ENCODE measurements around the gene DNAJB5. TPM values are rescaled to one million over a fixed set of nuclear protein-coding genes. Genes with fewer than 3 reads are reported as not detected.
"Not testable (repeated sequence)": the region's sequence is repeated elsewhere in the genome, so short reads cannot be mapped to it uniquely, and the experiment has no call there.

DNAJB5 gene
- total RNA-seq, 1 donor: 1.2 TPM

DNA sequence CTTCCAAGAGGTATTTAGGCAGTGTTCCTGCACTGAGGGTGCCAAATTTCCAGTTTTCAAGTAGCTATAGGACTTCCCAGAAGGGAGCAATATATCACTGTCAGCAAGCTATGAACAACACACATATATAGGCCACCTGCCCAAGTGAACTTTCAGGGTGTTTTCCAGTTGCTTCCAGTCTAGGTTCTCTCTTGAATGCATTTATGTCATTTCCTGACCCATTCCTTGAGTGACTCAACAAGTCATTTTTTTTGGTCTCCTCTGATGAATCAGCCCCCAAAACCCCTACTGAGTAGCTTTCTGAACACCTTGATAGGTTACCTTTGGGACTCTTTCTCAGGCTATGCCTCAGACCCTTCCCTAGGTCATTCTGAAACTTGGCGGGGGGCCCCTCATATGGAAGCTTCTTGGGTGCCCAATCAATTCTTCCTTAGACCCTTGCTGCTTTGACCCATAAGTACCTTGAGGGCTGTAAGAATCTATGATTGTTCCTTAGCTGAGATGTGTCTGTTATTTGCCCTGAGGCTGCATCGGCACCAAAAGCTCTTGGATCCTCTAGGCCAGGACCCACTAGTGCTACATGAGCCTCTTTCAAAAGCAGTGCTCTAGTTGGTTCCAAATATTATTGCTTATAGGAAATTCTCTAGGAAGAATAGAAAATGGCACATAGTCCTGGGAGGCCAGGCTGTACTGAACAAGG, 12.4 kb downstream of the DNAJB5 start:
- Histone ChIP-seq H3K4me1 (ENCODE audit: insufficient read depth, low read length) (no peaks in the 10 kb centered on the region), H3K9me3 (ENCODE audit: low read depth, low read length) (no peaks in the 10 kb centered on the region), H3K4me3 (ENCODE audit: low read length) (no peak overlapping the region), H3K27me3 (ENCODE audit: insufficient read depth, low read length) (no peaks in the 10 kb centered on the region)

DNA sequence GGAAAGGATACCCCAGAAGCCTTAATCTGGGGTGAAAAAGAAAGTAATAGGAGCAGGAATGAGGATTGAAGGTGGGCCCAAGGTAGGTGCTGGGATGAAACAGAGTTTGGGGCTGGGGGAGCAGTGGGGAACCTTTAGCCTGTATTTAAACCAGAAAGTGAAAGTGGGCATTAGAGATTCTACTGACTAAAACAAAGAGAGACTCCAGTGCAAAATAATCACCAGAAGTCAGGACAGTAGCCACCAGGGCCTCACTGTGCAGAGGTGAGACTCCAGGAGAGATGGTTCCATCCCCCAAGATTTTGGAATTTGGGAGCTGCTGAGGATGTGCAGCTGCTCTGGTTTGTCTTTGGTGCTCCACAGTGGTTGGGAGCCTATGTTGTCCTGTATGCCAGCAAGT, 13.1 kb downstream of the DNAJB5 start:
- no peaks in the 10 kb centered on the region for H3K4me1 ChIP-seq (ENCODE audit: insufficient read depth, low read length)
- no peak overlapping the region for H3K4me3 ChIP-seq (ENCODE audit: low read length)
- no peaks in the 10 kb centered on the region for H3K9me3 ChIP-seq (ENCODE audit: low read depth, low read length)
- H3K27me3 ChIP-seq (ENCODE audit: insufficient read depth, low read length): no peaks in the 10 kb centered on the region

DNA sequence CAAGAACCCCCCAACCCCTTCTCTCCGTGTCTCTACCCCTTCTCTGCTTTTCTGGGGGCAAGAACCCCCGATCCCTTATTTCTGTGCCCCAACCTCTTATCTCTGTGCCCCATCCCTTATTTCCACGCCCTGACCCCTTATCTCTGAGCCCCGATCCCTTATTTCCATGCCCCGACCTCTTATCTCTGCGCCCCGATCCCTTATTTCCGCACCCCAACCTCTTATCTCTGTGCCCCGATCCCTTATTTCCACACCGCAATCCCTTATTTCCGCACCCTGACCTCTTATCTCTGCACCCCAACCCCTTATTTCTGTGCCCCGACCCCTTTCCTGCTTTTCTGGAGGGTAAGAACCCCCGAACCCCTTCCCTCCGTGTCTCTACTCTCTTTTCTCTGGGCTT, 14.8 kb downstream of the DNAJB5 start:
- not testable (repeated sequence) for H3K27me3 ChIP-seq (ENCODE audit: insufficient read depth, low read length); H3K4me3 ChIP-seq (ENCODE audit: low read length); H3K4me1 ChIP-seq (ENCODE audit: insufficient read depth, low read length); H3K9me3 ChIP-seq (ENCODE audit: low read depth, low read length)

DNA sequence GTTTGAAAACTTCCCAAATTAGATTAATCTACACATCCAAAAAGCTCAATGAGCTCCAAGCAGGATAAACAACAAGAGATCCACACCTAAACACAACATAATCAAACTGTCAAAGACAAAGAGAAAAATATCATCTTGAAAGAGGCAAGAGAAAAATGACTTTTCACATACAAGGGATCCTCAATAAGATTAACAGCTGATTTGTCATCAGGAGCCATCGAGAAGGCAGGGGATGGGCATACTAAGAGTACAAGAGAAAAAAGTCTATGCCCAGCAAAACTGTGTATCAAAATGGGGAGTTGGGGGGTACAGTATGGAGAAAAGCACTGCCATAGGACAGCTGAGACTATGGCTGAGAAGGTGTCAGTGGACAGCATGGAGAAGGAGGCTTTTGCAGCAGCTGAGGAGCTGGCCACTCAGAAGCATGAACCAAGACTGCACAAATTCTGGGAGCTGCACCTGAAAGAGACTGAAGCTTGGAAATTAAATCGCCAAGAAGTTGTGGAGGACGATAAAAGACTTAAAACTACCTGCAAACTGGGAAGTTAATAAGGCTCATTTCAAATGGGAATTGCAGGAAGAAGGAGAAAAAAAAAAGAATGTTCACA, 20.9 kb downstream of the DNAJB5 start:
- Histone ChIP-seq H3K4me1 (ENCODE audit: insufficient read depth, low read length) (no peaks in the 10 kb centered on the region), H3K4me3 (ENCODE audit: low read length) (no peak overlapping the region), H3K9me3 (ENCODE audit: low read depth, low read length) (peaks cover 15% of the 10 kb centered on the region), H3K27me3 (ENCODE audit: insufficient read depth, low read length) (no peaks in the 10 kb centered on the region)

DNA sequence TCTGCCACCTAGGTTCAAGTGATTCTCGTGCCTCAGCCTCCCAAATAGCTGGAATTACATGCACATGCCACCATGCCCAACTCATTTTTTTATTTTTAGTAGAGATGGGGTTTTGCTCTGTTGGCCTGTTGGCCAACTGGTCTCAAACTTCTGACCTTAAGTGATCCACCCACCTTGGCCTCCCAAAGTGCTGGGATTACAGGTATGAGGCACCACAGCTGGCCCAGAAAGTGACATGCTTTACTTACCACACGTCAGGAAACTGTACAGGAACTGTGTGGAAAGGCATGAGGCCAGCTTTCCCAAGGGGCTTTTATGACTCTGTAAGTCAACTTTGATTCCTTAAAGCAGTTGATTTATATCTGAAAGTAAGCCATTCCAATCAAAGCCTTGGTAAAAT, 25.0 kb downstream of the DNAJB5 start:
- peaks cover 15% of the 10 kb centered on the region for H3K9me3 ChIP-seq (ENCODE audit: low read depth, low read length)
- H3K27me3 ChIP-seq (ENCODE audit: insufficient read depth, low read length): no peaks in the 10 kb centered on the region
- H3K4me3 ChIP-seq (ENCODE audit: low read length): no peak overlapping the region
- no peaks in the 10 kb centered on the region for H3K4me1 ChIP-seq (ENCODE audit: insufficient read depth, low read length)

DNA sequence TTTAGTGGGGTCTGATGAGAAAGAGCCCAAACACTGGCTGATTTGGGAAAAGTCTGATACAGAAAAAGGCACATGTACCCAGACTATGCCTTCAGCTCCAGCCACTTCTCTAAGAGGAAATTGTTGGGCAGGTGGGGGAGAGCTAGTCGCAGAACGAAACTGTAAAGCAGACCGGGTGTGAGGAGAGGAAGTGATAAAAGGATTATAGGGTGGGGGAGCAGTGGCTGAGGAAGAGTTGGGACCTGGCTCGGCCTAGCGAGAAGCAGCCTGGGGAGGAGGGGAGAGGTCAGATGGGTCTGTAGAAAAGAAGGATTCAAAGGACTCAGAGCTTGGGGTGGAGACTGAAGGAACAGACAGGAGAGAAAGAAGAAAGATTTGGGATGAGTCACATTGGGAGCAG, 33.9 kb downstream of the DNAJB5 start:
- H3K9me3 ChIP-seq (ENCODE audit: low read depth, low read length); H3K27me3 ChIP-seq (ENCODE audit: insufficient read depth, low read length); H3K4me1 ChIP-seq (ENCODE audit: insufficient read depth, low read length); H3K4me3 ChIP-seq (ENCODE audit: low read length): not testable (repeated sequence)

DNA sequence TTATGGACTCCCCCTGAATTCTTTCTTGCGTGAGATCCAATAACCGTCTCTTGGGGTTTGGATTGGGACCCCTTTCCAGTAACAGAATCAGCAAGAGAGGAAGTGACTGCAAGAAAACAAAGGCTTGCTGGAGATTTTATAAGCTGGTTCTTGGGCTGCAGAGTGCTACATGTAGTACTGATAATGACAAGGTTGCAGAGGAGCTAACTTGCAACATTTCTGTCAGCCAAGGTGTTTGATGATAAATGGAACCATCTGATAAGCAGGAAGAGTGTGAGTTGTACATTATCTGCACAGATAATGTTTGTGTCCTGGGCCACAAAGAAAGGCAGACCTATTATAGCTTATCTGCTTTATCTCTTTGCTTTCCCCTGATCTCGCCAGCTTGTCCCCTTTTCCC, 37.1 kb downstream of the DNAJB5 start:
- H3K4me3 ChIP-seq (ENCODE audit: low read length): no peak overlapping the region
- peaks cover 5% of the 10 kb centered on the region for H3K4me1 ChIP-seq (ENCODE audit: insufficient read depth, low read length)
- H3K27me3 ChIP-seq (ENCODE audit: insufficient read depth, low read length): no peaks in the 10 kb centered on the region
- no peaks in the 10 kb centered on the region for H3K9me3 ChIP-seq (ENCODE audit: low read depth, low read length)

DNA sequence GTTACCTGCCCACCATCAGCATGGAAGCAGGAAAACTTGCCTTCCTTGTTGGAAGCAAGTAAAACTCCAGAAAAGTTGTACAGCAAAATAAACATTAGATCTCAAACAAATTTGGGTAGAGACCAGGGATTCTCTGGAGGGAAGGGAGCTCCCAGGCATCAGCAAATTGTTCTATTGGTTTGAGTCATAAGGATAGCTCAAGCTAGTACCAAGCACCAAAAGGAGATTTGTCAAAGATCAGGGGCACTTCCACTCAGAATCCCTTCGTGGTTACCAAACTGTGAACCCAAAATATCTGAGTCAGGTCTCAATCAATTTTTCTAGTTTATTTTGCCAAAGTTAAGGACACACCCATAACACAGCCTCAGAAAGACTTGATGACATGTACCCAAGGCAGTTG, 37.8 kb downstream of the DNAJB5 start:
- no peak overlapping the region for H3K4me3 ChIP-seq (ENCODE audit: low read length)
- H3K27me3 ChIP-seq (ENCODE audit: insufficient read depth, low read length): no peaks in the 10 kb centered on the region
- H3K9me3 ChIP-seq (ENCODE audit: low read depth, low read length): no peaks in the 10 kb centered on the region
- H3K4me1 ChIP-seq (ENCODE audit: insufficient read depth, low read length): peaks cover 5% of the 10 kb centered on the region

DNA sequence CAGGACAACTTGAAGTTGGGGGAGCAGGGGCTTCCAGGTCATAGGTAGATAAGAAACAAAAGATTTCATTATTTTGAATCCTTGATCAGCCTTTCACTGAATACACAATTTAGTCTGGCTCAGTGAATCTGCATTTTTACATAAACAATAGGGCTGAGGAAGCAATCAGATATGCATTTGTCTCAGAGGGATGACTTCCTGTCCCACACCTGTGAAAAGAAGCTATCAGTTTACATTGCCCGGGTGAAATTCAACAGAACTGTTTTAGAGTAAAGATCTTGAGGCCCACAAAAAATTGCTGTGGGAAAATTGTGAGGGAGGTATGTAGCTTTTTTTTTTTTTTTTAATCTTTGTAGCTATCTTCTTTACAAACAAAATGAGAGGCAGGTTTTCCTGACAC, 38.3 kb downstream of the DNAJB5 start:
- no peak overlapping the region for H3K4me3 ChIP-seq (ENCODE audit: low read length)
- H3K27me3 ChIP-seq (ENCODE audit: insufficient read depth, low read length): no peaks in the 10 kb centered on the region
- peaks cover 5% of the 10 kb centered on the region for H3K4me1 ChIP-seq (ENCODE audit: insufficient read depth, low read length)
- no peaks in the 10 kb centered on the region for H3K9me3 ChIP-seq (ENCODE audit: low read depth, low read length)

DNA sequence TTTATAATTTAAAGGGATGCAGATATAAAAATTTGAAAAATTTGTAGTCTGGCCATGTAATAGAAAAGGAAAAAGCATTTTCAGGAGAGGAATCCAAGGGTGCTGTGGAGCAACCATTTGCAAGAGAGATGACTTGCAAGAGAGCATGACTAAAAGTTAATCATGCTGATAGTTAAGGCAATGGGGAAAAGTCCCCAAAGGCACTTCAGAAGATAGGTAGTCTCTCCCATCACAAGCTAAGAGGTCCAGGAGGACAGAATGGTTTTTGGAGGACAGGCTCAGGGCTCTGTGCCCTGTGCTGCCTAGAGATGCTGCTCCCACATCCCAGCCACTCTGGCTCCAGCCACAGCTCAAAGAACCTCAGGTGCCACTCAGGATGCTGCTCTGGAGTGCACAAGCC, 38.8 kb downstream of the DNAJB5 start:
- no peak overlapping the region for H3K4me3 ChIP-seq (ENCODE audit: low read length)
- H3K27me3 ChIP-seq (ENCODE audit: insufficient read depth, low read length): no peaks in the 10 kb centered on the region
- no peaks in the 10 kb centered on the region for H3K9me3 ChIP-seq (ENCODE audit: low read depth, low read length)
- H3K4me1 ChIP-seq (ENCODE audit: insufficient read depth, low read length): peaks cover 4% of the 10 kb centered on the region

DNA sequence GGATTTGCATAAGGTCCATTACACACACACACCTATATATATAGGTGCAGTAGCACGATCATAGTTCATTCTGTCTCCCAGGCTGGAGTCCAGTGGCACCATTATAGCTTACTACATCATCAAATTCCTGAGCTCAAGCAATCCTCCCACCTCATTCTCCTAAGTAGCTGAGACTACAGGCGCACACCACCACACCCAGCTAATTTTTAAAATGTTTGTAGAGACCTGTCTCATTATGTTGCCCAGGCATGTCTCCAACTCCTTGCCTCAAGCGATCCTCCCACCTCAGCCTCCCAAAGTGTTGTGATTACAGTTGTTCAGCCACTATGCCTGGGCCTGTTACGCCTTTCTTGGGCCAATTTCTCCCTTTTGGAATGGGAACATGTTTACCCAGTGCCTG, 39.7 kb downstream of the DNAJB5 start:
- Histone ChIP-seq H3K4me3 (ENCODE audit: low read length) (no peak overlapping the region), H3K9me3 (ENCODE audit: low read depth, low read length) (no peaks in the 10 kb centered on the region), H3K4me1 (ENCODE audit: insufficient read depth, low read length) (no peaks in the 10 kb centered on the region), H3K27me3 (ENCODE audit: insufficient read depth, low read length) (no peaks in the 10 kb centered on the region)

DNA sequence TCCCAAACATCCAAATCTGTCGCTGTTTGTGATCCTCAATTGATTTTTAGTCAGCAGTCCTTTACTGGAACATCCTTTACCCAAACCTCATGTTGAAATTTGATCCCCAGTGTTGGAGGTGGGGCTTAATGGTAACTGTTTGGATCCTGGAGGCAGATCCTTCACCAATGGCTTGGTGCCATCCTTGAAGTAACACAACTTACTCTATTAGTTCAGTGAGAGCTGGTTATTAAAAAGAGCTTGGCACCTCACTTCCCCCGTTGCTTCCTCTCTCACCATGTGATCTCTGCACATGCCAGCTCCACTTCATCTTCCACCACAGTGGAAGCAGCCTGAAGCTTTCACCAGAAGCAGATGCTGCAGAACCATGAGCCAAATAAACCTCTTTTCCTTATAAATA, 40.3 kb downstream of the DNAJB5 start:
- H3K27me3 ChIP-seq (ENCODE audit: insufficient read depth, low read length): no peaks in the 10 kb centered on the region
- H3K4me3 ChIP-seq (ENCODE audit: low read length): no peak overlapping the region
- no peaks in the 10 kb centered on the region for H3K9me3 ChIP-seq (ENCODE audit: low read depth, low read length)
- no peaks in the 10 kb centered on the region for H3K4me1 ChIP-seq (ENCODE audit: insufficient read depth, low read length)

DNA sequence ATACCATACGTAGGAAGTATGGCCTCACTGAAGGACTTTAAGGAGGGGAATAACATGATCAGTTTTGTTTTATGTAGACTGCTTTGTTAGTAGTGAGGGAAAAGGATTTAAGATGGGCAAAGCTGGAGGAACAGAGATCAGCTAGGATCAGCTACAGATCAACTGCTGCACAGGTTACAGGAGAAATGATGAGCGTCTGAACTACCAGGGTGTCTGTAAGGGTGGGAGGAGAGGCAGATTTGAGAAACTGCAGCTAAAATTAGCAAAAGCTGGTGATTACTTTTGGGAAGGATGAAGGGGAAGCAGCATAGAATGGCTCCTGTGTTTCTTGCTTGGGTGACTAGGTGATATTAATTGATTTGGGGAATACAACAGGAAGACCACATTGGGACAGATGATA, 43.6 kb downstream of the DNAJB5 start:
- H3K4me3 ChIP-seq (ENCODE audit: low read length): no peak overlapping the region
- no peaks in the 10 kb centered on the region for H3K9me3 ChIP-seq (ENCODE audit: low read depth, low read length)
- peaks cover 6% of the 10 kb centered on the region for H3K4me1 ChIP-seq (ENCODE audit: insufficient read depth, low read length)
- H3K27me3 ChIP-seq (ENCODE audit: insufficient read depth, low read length): no peaks in the 10 kb centered on the region

DNA sequence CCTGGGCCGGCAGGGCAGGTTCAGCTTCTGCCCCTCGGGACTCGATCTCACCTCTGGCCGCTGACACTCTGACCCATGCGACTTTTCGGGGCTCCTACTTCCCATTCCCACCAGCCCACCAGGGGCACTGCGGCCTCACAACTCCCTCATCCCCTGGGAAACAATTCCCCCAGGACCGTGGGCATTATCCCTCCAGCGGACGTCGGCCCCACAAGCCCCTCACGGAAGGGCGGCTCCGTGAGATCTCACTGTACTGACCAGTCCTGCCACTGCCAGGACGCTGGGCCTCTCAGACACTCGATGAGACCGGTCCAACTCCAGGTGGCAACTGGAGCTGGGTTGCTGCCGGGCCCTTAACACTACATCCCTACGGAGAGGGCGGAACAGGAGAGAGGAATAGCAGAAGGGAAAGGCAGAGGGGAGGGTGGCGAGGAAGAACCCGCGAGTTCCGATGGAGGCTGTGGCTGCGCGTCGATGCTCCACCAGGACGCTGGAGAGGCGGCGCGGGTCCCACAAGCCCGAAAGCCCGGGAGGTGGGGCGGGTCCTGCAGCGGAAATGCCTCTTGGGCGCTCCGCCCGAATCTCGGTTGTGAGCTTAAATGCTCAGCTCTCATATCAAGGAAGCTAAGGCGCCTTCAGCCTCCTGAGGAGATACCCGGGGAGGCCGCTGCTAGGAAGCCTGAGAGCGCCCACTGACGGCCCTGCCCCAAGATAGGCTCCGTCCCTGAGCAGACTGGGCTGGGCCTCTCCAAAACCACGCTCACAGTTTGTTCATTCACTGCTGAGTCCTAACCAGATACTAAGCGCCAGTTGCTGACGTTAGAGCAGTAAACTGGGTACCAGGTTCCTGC, 46.5 kb downstream of the DNAJB5 start:
- Histone ChIP-seq H3K27me3 (ENCODE audit: insufficient read depth, low read length) (no peaks in the 10 kb centered on the region), H3K4me3 (ENCODE audit: low read length) (no peak overlapping the region), H3K4me1 (ENCODE audit: insufficient read depth, low read length) (peaks cover 6% of the 10 kb centered on the region), H3K9me3 (ENCODE audit: low read depth, low read length) (no peaks in the 10 kb centered on the region)

DNA sequence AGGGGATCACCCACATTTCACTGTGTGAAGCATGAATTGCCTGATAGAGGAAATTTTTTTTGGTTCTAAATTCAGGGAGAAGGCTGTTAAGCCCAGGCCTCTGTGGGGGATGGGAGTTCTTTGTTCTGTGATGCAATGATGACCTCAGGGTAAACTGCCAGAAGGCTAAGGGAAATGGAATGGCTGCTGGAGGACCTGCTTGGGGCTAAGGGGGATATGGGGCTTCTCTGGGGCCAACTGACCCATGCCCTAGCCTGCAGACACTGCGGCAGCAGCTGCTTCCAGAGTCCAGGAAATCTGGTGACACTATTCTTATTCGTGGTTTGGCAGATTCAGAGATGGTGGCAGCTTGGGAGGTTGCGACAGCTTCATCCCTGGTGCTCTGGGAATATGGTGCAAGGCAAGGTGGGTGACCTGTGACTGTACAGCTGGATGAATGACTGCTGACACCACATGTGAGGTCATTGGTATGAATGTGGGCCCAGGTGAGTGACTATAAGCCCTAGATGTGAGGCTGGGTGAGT, 52.6 kb downstream of the DNAJB5 start:
- Histone ChIP-seq H3K4me3 (ENCODE audit: low read length) (no peak overlapping the region), H3K4me1 (ENCODE audit: insufficient read depth, low read length) (no peaks in the 10 kb centered on the region), H3K27me3 (ENCODE audit: insufficient read depth, low read length) (no peaks in the 10 kb centered on the region), H3K9me3 (ENCODE audit: low read depth, low read length) (no peaks in the 10 kb centered on the region)

Measured in mononuclear cell (primary cell).